Measurements from ENCODE around the gene GPD2.

- TF ChIP-seq CTCF (IDR thresholded peaks at IDR 0.05; ENCODE audit: borderline replicate concordance, extremely low read depth, low read length, poor library complexity, severe bottlenecking) (no peak), EZH2 (IDR thresholded peaks at IDR 0.05; ENCODE audit: borderline replicate concordance, low read depth, low read length, severe bottlenecking) (no peak)
These were observed 145.1 kb downstream of the GPD2 start for GRCh38 chr2:156581280-156581679.

Measured in DND-41 (cell line).